Transverse colon (tissue), 4 donors: ENCODE measurements around the gene DCAF17. TPM values are rescaled to one million over a fixed set of nuclear protein-coding genes. Genes with fewer than 3 reads are reported as not detected.

Source experiments
- DNase-seq: peaks from one replicate; pipeline ENCODE4 v3.0.0-alpha.2; 2019
- H3K27ac ChIP-seq, 4 donors: fragments of 200-600 bp; sonication (generic); 2 replicates each; pipeline ENCODE4 v1.5.1; 2016 to 2018; ENCODE audit warnings: inconsistent platforms in 4 of 4
- H3K27me3 ChIP-seq: fragments of 200-600 bp; sonication (generic); 2 replicates; pipeline ENCODE4 v1.5.1; 2017; ENCODE audit warnings: inconsistent platforms
- H3K36me3 ChIP-seq, 4 donors: fragments of 200-600 bp; sonication (generic); 2 replicates each; pipeline ENCODE4 v1.5.1; 2017 to 2019; ENCODE audit warnings: inconsistent platforms in 4 of 4
- H3K4me1 ChIP-seq, 4 donors: fragments of 200-600 bp; sonication (generic); 2 replicates each; pipeline ENCODE4 v1.5.1; 2017 to 2020; ENCODE audit warnings: inconsistent platforms in 4 of 4
- H3K4me3 ChIP-seq, 4 donors: fragments of 200-600 bp; sonication (generic); 1 replicate in 1 of 4; 2 replicates in 3 of 4; pipeline versions ENCODE4 v1.5.1 to v1.6.1; 2017 to 2019; ENCODE audit warnings: inconsistent platforms in 4 of 4
- H3K9me3 ChIP-seq, 2 donors: fragments of 200-600 bp; sonication (generic); 2 replicates each; pipeline ENCODE4 v1.5.1; 2017 to 2019; ENCODE audit warnings: inconsistent platforms in 2 of 2
- EP300 ChIP-seq: sonication (generic); formaldehyde crosslinking; IDR thresholded peaks from one replicate; pipeline ENCODE4 v1.6.1; 2017; ENCODE audit warnings: antibody characterized with exemption, low read depth
- POLR2A ChIP-seq: fragments of 450-650 bp; IDR thresholded peaks from one replicate; pipeline ENCODE4 v1.6.1; 2016; ENCODE audit warnings: antibody characterized with exemption, mild to moderate bottlenecking, moderate library complexity
- POLR2AphosphoS5 ChIP-seq, 3 donors: sonication (generic); formaldehyde crosslinking; IDR thresholded peaks; one replicate each; pipeline ENCODE4 v1.6.1; 2016; ENCODE audit warnings: antibody characterized with exemption in 3 of 3
- WGBS, 2 donors: methylation state at CpG; one replicate each; pipeline ENCODE4 v1.1.5; 2018; ENCODE audit warnings: low coverage in 1 of 2; 5-methylcytosine and 5-hydroxymethylcytosine counted together
- in situ Hi-C, 4 donors: fragments of 200-750 bp; cut with MboI; loops; one replicate each; pipeline versions ENCODE4 v1.15.0 to v1.15.1; 2017; ENCODE audit warnings: low sequenced_read_pairs in 3 of 4, low pct_ligation_motif_present in 1 of 4, low pct_unique_long_range_greater_than_20kb in 1 of 4
- intact Hi-C: fragments of 100-400 bp; cut with DNase I; formaldehyde crosslinking; loops from one replicate; pipeline ENCODE4 v1.15.1; 2023; ENCODE audit warnings: low total_unique reads
- total RNA-seq, 4 donors: library from RNA; depleted of rRNA; stranded (reverse); fragments of >200 nt; gene quantifications; one replicate each; pipeline ENCODE4 v1.1.0, GENCODE V29; 2016
- TF ChIP-seq, protein P1 (sequence below), 5 experiments: fragments of 200-600 bp in 3 of 5; fragments of 450-650 bp in 2 of 5; sonication (generic) in 3 of 5; IDR thresholded peaks; 1 replicate in 2 of 5; 2 replicates in 3 of 5; pipeline ENCODE4 v1.5.1; 2016 to 2017; ENCODE audit warnings: antibody characterized with exemption in 5 of 5, inconsistent platforms in 3 of 5, mild to moderate bottlenecking in 2 of 5, moderate library complexity in 1 of 5

DCAF17 gene
- total RNA-seq, 4 donors from 2014 or later: 6.2 to 24.7 (median 19.2) TPM

DNA sequence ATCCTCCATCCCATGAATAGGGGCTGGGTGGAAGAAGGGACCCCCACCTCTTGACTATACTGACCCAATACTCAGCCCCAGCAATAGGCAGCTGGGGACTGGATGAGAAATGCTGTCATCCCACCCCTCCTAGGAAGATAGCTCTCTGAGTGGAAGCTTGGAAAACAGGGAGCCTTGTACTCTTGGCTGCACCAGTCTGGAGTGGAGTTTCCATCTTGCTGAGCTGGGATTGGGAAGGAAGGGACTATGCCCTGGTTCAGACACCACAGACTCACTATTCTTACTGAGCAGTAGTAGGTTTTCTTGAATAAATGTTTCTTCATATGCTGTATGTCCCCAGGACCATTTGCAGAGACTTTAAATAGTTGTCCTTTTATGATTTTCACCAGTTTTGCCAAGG, 7.4 kb downstream of the DCAF17 start:
- intact Hi-C loops: no loop called here
- Histone ChIP-seq H3K4me1 (no peaks in the 10 kb centered on the region), H3K27me3 (no peaks in the 10 kb centered on the region), H3K27ac (no peak overlapping the region), H3K36me3 (peaks cover 0 to 41% (median 4%) of the 10 kb centered on the region in 4 donors), H3K4me3 (no peak overlapping the region), H3K9me3 (no peaks in the 10 kb centered on the region)
- no peak for DNase-seq
- in situ Hi-C loops: no loop called here
- TF ChIP-seq EP300 (no peak), POLR2A (no peak), POLR2AphosphoS5 (IDR thresholded peaks at IDR 0.05) (no peak)
- TF ChIP-seq, protein P1, sequence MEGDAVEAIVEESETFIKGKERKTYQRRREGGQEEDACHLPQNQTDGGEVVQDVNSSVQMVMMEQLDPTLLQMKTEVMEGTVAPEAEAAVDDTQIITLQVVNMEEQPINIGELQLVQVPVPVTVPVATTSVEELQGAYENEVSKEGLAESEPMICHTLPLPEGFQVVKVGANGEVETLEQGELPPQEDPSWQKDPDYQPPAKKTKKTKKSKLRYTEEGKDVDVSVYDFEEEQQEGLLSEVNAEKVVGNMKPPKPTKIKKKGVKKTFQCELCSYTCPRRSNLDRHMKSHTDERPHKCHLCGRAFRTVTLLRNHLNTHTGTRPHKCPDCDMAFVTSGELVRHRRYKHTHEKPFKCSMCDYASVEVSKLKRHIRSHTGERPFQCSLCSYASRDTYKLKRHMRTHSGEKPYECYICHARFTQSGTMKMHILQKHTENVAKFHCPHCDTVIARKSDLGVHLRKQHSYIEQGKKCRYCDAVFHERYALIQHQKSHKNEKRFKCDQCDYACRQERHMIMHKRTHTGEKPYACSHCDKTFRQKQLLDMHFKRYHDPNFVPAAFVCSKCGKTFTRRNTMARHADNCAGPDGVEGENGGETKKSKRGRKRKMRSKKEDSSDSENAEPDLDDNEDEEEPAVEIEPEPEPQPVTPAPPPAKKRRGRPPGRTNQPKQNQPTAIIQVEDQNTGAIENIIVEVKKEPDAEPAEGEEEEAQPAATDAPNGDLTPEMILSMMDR (IDR thresholded peaks at IDR 0.05): no peak

DNA sequence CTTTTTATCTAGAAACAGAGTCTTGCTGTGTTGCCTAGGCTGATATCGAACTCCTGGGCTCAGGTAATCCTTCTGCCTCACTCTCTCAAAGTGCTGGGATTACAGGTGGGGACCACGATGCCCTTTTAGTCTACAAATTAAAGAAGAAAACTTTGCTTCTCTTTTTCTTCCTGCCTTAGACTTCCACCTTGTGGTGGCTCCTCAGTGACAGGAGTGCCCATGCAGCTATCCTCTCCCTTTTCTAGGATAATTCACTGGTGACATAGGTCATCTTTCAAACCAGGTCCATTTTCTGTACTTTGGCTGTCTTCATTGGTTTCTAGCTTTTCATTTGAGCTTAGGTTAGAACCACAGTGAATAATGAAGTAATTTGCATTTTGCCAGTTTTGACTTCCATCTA, 13.6 kb downstream of the DCAF17 start:
- Histone ChIP-seq H3K36me3 (peaks cover 0 to 62% (median 16%) of the 10 kb centered on the region in 4 donors), H3K4me1 (no peaks in the 10 kb centered on the region), H3K27ac (no peak overlapping the region), H3K4me3 (no peak overlapping the region), H3K9me3 (no peaks in the 10 kb centered on the region), H3K27me3 (no peaks in the 10 kb centered on the region)
- in situ Hi-C loops (no loop called here), intact Hi-C loops (no loop called here)
- no peak for DNase-seq
- TF ChIP-seq, protein P1 (IDR thresholded peaks at IDR 0.05): no peak
- TF ChIP-seq POLR2AphosphoS5 (IDR thresholded peaks at IDR 0.05): no peak
- no peak for TF ChIP-seq POLR2A
- TF ChIP-seq EP300: no peak
- 84 to 88% methylated on average over 2 of the region's 2 CpGs for WGBS, 2 donors

GRCh38 chr2:171451074-171451473, 17.0 kb downstream of the DCAF17 start:
- H3K4me1 ChIP-seq: no peaks in the 10 kb centered on the region
- no peak for DNase-seq
- in situ Hi-C loops (no loop called here), intact Hi-C loops (no loop called here)
- peaks cover 0 to 62% (median 16%) of the 10 kb centered on the region in 4 donors for H3K36me3 ChIP-seq
- H3K27me3 ChIP-seq: no peaks in the 10 kb centered on the region
- peaks cover 0 to 4% of the 10 kb centered on the region in 2 donors for H3K9me3 ChIP-seq
- TF ChIP-seq EP300 (no peak), POLR2A (no peak), POLR2AphosphoS5 (IDR thresholded peaks at IDR 0.05) (no peak)
- TF ChIP-seq, protein P1 (IDR thresholded peaks at IDR 0.05): no peak
- no peak overlapping the region for H3K4me3 ChIP-seq
- no peak overlapping the region for H3K27ac ChIP-seq

- H3K4me1 ChIP-seq: no peaks in the 10 kb centered on the region
- no peak for TF ChIP-seq POLR2A
- TF ChIP-seq, protein P1 (IDR thresholded peaks at IDR 0.05): no peak
- DNase-seq: no peak
- H3K36me3 ChIP-seq: peaks cover 0 to 61% (median 18%) of the 10 kb centered on the region in 4 donors
- no peak overlapping the region for H3K4me3 ChIP-seq
- no peak overlapping the region for H3K27ac ChIP-seq
- intact Hi-C loops: no loop called here
- H3K9me3 ChIP-seq: peaks cover 0 to 6% of the 10 kb centered on the region in 2 donors
- WGBS, 2 donors: 80 to 82% methylated on average over 4 of the region's 4 CpGs
- no peaks in the 10 kb centered on the region for H3K27me3 ChIP-seq
- in situ Hi-C loops: no loop called here
These were observed 18.7 kb downstream of the DCAF17 start for GRCh38 chr2:171452773-171453172.
